GM18858 (cell line): ENCODE results near the gene C12orf57.
A peak's percentile ranks its signal among the peaks of the same experiment; 100 is the strongest.

Experiments used
- ATAC-seq: cut with Tn5 transposase; IDR thresholded peaks from one replicate; pipeline ENCODE4 v1.9.1; 2021; ENCODE audit not compliant: unreplicated experiment

Gene C12orf57

DNA sequence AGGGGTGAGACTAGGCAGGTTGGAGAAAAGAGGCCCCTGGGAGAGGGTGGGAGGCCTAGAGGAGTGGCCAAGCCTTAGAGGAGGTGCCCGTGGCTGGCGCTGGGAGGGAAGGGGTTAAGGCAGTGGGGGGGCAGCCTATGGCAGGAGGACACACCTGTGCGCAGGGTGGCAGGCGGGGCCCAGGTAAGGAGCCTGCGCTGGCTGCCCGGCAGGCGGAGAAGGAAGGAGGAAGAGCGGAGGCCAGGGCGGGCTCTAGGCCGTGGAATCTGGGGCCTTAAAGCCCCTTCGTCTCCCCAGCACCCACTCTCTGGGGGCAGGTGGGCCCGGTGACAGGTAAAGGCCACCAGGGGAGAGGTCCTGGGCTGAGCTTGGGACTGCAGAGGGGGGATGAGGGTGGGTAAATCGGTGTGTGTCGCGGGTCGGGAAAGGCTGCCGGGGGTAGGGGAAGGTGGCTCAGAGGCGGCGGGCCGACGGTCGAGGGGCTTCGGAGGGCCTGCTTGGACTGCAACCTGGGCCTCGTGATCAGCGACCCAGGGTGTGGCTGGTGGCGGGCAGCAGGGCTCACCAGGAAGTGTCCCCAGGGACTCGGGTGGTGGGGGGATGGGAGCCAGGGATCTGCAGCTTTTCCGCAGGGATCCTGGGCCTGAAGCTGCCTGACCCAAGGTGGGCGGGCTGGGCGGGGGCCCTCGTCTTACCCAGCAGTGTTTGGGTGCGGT, 19.4 kb downstream of the C12orf57 start:
- no peak for ATAC-seq

DNA sequence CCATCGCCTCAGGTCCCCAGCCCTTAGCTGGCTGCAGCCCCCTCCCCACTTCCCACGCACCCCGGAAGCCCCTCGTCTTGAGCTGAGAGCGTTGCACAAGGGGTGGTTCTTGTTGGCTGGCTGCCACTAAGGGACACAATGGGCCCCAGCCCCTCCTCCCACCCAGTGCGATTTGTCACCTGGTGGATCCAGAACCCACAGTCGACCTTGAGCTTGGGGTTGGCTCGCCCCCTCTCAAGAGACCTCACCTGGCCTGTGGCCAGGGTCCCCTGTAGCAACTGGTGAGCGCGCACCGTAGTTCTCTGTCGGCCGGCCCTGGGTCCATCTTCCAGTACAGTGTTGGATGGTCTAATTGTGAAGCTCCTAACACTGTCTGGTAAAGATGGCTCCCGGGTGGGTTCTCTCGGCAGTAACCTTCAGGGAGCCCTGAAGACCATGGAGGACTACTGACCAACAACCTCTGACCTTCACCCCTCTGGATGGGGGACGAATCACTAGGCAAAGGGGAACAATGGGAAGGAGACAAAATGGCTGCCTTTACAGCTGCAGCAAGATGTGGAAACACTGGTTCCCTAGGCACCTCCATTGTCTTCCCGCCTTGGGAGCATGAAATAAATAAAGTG, 20.1 kb downstream of the C12orf57 start:
- no peak for ATAC-seq

- ATAC-seq = no peak
Measured at GRCh38 chr12:6964605-6965025, 20.8 kb downstream of the C12orf57 start.

- ATAC-seq = peak; percentile 32
Measured at GRCh38 chr12:6965026-6965661, 21.3 kb downstream of the C12orf57 start.

DNA sequence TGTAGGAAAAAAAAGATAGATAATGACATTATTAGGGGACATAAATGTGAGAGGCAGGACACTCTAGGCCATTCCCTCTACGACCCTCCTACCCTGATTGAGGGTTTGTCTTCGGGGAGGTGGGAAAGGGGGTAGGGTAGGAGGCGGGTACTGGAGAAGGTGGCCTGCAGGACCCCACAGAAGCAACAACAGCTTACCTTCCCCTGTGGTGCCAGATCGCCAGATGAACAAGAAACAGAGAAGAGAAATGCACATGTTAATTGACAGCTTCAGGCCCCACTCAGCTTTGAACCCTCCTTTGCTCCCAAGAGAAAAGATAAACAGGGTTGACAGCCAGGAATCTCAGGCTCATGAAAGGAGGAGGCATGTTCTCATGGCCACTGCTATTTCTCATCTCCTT, 21.9 kb downstream of the C12orf57 start:
- no peak for ATAC-seq

- ATAC-seq = no peak
Measured at GRCh38 chr12:6966351-6966750, 22.5 kb downstream of the C12orf57 start.

DNA sequence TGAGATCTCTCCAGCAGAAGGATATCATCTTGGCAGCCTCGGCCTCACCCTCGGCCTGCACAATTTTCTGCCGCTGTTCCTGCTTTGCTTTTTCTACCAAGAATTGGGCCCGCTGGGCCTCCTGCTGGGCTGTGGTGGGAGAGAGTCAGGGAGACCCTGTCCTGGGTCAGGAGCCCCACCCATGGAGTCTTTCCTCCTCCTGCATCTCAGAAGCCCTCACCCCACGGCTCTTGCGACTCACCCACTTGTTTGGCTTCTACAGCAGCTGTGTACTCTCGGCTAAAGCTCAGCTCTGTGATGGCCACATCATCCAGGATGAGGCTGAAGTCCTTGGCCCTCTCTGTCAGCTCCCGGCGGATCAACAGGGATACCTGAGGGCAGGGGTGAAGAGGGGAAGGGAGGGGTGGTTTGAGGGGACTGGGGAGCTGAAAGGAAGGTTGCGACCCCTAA, 23.9 kb downstream of the C12orf57 start:
- ATAC-seq = no peak

DNA sequence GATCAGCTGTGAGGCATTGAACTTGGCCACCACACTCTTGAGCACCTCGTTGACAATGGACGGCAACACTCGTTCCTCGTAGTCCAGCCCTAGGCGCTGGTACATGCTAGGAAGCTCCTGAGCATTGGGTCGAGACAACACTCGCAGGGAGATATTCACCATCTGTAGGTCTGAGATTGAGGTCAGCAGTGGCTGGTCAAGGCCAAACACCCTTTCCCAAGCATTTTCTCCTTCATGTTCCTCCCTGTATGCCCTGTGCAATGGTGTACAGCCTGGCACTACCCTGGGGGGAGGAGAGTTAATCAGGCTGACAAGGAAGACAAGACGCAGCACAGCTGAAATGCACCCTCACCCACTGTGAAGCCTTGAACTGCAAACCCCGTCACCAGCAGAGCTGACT, 24.6 kb downstream of the C12orf57 start:
- ATAC-seq = no peak

DNA sequence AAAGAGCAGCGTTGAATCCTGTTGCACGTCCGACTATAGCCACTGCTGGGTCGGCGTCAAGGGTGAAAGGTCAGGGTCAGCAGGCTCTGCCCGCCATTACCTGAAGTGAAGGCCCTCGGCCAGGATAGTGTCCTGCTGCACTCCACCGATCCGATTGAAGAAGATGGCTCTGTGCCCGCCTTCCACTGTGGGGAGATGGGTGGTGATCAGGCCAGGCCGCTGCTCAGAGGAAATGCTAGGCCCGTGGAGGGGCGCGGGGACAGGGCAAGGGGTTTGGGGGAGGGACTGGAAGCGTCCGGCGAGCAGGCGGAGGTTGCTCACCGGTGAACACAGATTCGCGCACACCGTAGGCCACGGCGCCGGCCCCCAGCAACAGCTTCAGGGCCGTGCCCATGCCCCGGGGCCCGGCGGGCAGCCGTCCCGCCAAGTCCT, 26.3 kb downstream of the C12orf57 start:
- no peak for ATAC-seq

- no peak for ATAC-seq
Measured at GRCh38 chr12:6974180-6974579, 30.4 kb downstream of the C12orf57 start.

GRCh38 chr12:6975297-6976032, 31.6 kb downstream of the C12orf57 start:
- no peak for ATAC-seq

DNA sequence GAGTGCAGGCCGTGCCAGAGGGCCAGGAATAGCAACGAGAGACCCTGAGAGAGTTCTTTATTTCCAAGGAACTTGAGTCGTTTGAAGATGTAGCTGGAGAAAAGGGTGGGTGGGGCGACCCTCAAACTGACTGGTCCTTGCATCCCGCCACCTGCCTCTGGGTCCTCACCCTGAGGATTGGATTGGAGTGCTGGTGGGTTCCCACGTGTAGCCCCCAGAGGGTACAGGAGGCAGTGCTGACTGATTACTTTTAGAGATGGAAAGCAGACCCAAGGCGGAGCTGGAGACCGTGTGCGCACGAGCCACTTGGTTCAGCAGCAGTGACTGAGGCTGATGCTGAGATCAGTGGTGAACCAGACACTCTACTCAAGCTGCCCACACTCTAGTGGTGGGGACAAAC, 33.8 kb downstream of the C12orf57 start:
- no peak for ATAC-seq

- no peak for ATAC-seq
Measured at GRCh38 chr12:6978188-6978587, 34.4 kb downstream of the C12orf57 start.

- no peak for ATAC-seq
Measured at GRCh38 chr12:6978611-6979011, 34.8 kb downstream of the C12orf57 start.

GRCh38 chr12:6979021-6979420, 35.2 kb downstream of the C12orf57 start:
- ATAC-seq = no peak

GRCh38 chr12:6979453-6979852, 35.6 kb downstream of the C12orf57 start:
- ATAC-seq = no peak

GRCh38 chr12:6980075-6980474, 36.3 kb downstream of the C12orf57 start:
- no peak for ATAC-seq

DNA sequence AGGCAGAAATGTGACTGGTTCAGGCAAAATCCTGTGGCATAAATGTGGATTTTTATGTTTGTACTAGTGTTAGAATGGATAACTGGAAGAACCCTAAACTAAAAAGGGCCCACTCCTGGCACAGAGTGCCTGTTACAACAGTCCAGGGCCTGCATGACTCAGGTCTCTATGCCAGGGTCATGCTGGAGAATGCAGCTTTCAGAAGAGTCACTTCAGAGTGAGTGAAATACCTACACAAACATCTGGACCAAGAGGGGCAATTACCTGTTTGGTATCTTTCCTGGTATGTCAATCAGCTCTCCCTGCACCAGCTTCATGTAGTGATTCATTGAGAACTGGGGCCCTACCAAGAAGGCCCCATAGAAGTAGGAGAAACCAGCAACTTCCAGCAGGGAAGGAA, 36.9 kb downstream of the C12orf57 start:
- ATAC-seq = no peak

GRCh38 chr12:6981152-6982052, 37.6 kb downstream of the C12orf57 start:
- no peak for ATAC-seq

- no peak for ATAC-seq
Measured at GRCh38 chr12:6982532-6982931, 38.7 kb downstream of the C12orf57 start.
